ENCODE data around the gene MOB3B.

Gene MOB3B

GRCh38 chr9:27385606-27386322 is 143.8 kb downstream of the MOB3B start:
- DNase-seq: no peak

GRCh38 chr9:27384262-27385014 is 145.2 kb downstream of the MOB3B start:
- no peak for DNase-seq

- DNase-seq: no peak
These were observed 146.1 kb downstream of the MOB3B start for GRCh38 chr9:27383524-27383923.

- no peak for DNase-seq
These were observed 146.6 kb downstream of the MOB3B start for GRCh38 chr9:27382975-27383374.

- DNase-seq: no peak
These were observed 147.3 kb downstream of the MOB3B start for GRCh38 chr9:27382308-27382707.

- no peak for DNase-seq
These were observed 150.0 kb downstream of the MOB3B start for GRCh38 chr9:27379311-27380251.

GRCh38 chr9:27377811-27378456 is 151.7 kb downstream of the MOB3B start:
- no peak for DNase-seq

GRCh38 chr9:27377147-27377807 is 152.3 kb downstream of the MOB3B start:
- no peak for DNase-seq

GRCh38 chr9:27373851-27374250 is 155.8 kb downstream of the MOB3B start:
- no peak for DNase-seq

- DNase-seq: no peak
These were observed 157.0 kb downstream of the MOB3B start for GRCh38 chr9:27372615-27373014.

- no peak for DNase-seq
These were observed 158.2 kb downstream of the MOB3B start for GRCh38 chr9:27371382-27371781.

GRCh38 chr9:27369591-27369990 is 160.0 kb downstream of the MOB3B start:
- no peak for DNase-seq

GRCh38 chr9:27368316-27368985 is 161.2 kb downstream of the MOB3B start:
- no peak for DNase-seq

- no peak for DNase-seq
These were observed 161.7 kb downstream of the MOB3B start for GRCh38 chr9:27367921-27368315.

- DNase-seq: no peak
These were observed 162.3 kb downstream of the MOB3B start for GRCh38 chr9:27367175-27367798.

- peak; percentile 60 for DNase-seq
These were observed 163.8 kb downstream of the MOB3B start for GRCh38 chr9:27365707-27366376.

GRCh38 chr9:27362447-27363210 is 167.0 kb downstream of the MOB3B start:
- DNase-seq: no peak

GRCh38 chr9:27361492-27361891 is 168.1 kb downstream of the MOB3B start:
- no peak for DNase-seq

- no peak for DNase-seq
These were observed 169.9 kb downstream of the MOB3B start for GRCh38 chr9:27359763-27360162.

GRCh38 chr9:27358007-27358406 is 171.6 kb downstream of the MOB3B start:
- DNase-seq: no peak
